Ovary (tissue), 3 donors: Measurements from ENCODE around the gene UGDH.

ENCODE experiments used
- CTCF ChIP-seq, 3 donors: fragments of 450-650 bp in 2 of 3; fragments of 200-600 bp in 1 of 3; IDR thresholded peaks; one replicate each; pipeline versions ENCODE4 v1.5.1 to v1.8.0; 2016 to 2022; ENCODE audit warnings: antibody characterized with exemption in 3 of 3, mild to moderate bottlenecking in 1 of 3
- POLR2A ChIP-seq: fragments of 450-650 bp; IDR thresholded peaks from one replicate; pipeline ENCODE4 v1.6.1; 2017; ENCODE audit warnings: antibody characterized with exemption, mild to moderate bottlenecking, moderate library complexity
- donor health status: DM: no; HTN: no; CAD: no.

DNA sequence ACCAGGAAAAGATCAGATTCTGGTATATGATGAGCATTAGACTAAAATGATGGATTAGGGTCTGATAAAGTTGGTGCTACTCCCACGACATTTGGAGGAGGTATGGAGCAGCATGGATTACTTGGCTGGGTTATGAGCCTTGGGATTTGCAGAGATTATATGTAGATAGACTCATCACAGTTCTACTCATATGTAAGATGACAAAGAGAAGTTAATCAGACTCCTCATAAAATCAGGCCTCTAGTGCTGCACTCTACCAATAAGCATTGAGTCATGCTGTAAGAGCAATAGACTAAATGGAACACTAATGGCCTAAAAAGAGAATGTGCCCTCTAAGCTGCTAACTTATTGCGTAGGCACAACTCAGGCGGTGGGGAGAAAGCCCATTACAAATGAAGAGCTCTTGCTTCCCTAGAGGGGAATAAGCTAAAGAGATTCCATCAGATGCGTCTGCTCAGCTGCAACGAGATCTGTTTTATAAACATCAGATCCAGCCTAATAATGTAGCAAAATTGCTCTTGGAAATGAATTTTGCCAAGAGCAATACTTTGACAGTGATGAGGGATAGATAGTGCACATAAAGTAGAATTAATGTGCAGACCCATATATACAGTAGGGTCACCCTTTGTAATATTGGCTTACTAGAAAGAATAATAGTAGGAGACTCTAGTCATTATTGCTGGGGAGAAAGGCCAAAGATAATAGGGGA lies 50.9 kb downstream of the UGDH start:
- TF ChIP-seq CTCF (IDR thresholded peaks at IDR 0.05) (no peak), POLR2A (no peak)
